H1 (cell line): ENCODE results near the gene GDNF. TPM values are rescaled to one million over a fixed set of nuclear protein-coding genes. Genes with fewer than 3 reads are reported as not detected.

Experiments used
- EP300 ChIP-seq, 2 experiments: IDR thresholded peaks; 1 replicate in 1 of 2; 2 replicates in 1 of 2; pipeline ENCODE4 v1.6.1; 2011 to 2012; ENCODE audit warnings: low read depth in 2 of 2, low read length in 2 of 2, mild to moderate bottlenecking in 2 of 2, borderline replicate concordance in 1 of 2, inconsistent platforms in 1 of 2, moderate library complexity in 1 of 2
- JUN ChIP-seq: IDR thresholded peaks from 2 replicates; pipeline ENCODE4 v1.6.1; 2011; ENCODE audit warnings: low read depth, mild to moderate bottlenecking, improper control_type of control experiment, low read length
- POLR2A ChIP-seq, 2 experiments: IDR thresholded peaks; 1 replicate in 1 of 2; 2 replicates in 1 of 2; pipeline ENCODE4 v1.6.1; 2011; ENCODE audit warnings: low read depth in 2 of 2, low read length in 2 of 2, mild to moderate bottlenecking in 2 of 2; ENCODE audit errors: control extremely low read depth in 1 of 2
- RAD21 ChIP-seq, 2 experiments: IDR thresholded peaks in 1 of 2; conservative IDR thresholded peaks in 1 of 2; 2 replicates each; pipeline ENCODE4 v1.6.1; 2011; ENCODE audit warnings: low read depth in 2 of 2, low read length in 2 of 2, improper control_type of control experiment in 1 of 2, inconsistent platforms in 1 of 2, mild to moderate bottlenecking in 1 of 2, moderate library complexity in 1 of 2
- RNF2 ChIP-seq: fragments of 200-900, 300-1000 bp; sonication (generic); IDR thresholded peaks from 2 replicates; pipeline ENCODE4 v1.7.1; 2016; ENCODE audit warnings: borderline replicate concordance, low read depth, mild to moderate bottlenecking, antibody characterized with exemption, low read length; ENCODE audit not compliant: poor library complexity, severe bottlenecking; ENCODE audit errors: missing control alignments
- SRF ChIP-seq: IDR thresholded peaks from 2 replicates; pipeline ENCODE4 v1.6.1; 2011; ENCODE audit warnings: mild to moderate bottlenecking, low read depth, low read length, moderate library complexity
- ZNF274 ChIP-seq: IDR thresholded peaks from 2 replicates; pipeline ENCODE4 v1.7.0; 2012; ENCODE audit warnings: low read length, borderline replicate concordance; ENCODE audit errors: extremely low read depth
- polyA plus RNA-seq, 7 experiments: library from polyadenylated mRNA; depleted of rRNA in 3 of 7; stranded (reverse) in 5 of 7; unstranded in 2 of 7; fragments of >200 nt in 5 of 7; fragments of 200-250 nt in 2 of 7; gene quantifications; 1 replicate in 5 of 7; 2 replicates in 1 of 7; 4 replicates in 1 of 7; pipeline versions ENCODE4 v1.2.1 to v1.2.3, GENCODE V29; 2011 to 2013; ENCODE audit warnings: missing spikeins in 2 of 7, mixed read lengths in 2 of 7
- total RNA-seq: library from RNA; stranded (reverse); fragmentation: NEBNext Ultra II Directional; extraction: Animal tissue kit (Norgen Biotek cat#: 25700); gene quantifications from 2 replicates; pipeline ENCODE4 v1.2.1, GENCODE V29; 2021
- TF ChIP-seq, protein P1 (sequence below): fragments of 300-600 bp; sonication (generic); IDR thresholded peaks from 2 replicates; pipeline ENCODE4 v1.7.1; 2012; ENCODE audit warnings: low read length, moderate library complexity, mild to moderate bottlenecking, inconsistent platforms; ENCODE audit not compliant: insufficient replicate concordance
- TF ChIP-seq, protein P2 (sequence below): IDR thresholded peaks from 2 replicates; pipeline ENCODE4 v1.6.1; 2012; ENCODE audit warnings: inconsistent platforms

GDNF gene
- total and polyA plus RNA-seq, 2 of the 8 experiments (the other 6 are each of a cell fraction or from before 2014, with no cell fraction given) = 0.15 to 2.0 TPM

DNA sequence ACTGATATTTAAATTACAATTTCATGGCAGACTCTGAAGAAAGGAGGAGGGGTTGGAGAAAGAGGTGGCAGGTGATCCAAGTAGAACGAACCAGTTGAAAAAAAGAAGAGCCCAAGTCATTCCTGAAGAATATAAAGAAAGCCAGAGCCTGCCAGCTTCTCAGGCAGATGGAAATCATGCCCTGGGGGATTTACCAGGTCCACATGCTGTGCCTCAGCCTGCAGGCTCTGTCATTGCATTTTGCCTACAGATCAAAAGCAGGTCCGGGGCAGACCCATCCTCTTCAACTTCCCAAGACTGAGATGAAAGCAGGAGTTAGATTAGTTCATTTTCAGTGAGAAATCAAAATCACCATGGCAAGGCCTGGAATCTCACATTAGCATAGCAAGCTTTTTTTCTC, 48.5 kb downstream of the GDNF start (continued):
- TF ChIP-seq, protein P1, sequence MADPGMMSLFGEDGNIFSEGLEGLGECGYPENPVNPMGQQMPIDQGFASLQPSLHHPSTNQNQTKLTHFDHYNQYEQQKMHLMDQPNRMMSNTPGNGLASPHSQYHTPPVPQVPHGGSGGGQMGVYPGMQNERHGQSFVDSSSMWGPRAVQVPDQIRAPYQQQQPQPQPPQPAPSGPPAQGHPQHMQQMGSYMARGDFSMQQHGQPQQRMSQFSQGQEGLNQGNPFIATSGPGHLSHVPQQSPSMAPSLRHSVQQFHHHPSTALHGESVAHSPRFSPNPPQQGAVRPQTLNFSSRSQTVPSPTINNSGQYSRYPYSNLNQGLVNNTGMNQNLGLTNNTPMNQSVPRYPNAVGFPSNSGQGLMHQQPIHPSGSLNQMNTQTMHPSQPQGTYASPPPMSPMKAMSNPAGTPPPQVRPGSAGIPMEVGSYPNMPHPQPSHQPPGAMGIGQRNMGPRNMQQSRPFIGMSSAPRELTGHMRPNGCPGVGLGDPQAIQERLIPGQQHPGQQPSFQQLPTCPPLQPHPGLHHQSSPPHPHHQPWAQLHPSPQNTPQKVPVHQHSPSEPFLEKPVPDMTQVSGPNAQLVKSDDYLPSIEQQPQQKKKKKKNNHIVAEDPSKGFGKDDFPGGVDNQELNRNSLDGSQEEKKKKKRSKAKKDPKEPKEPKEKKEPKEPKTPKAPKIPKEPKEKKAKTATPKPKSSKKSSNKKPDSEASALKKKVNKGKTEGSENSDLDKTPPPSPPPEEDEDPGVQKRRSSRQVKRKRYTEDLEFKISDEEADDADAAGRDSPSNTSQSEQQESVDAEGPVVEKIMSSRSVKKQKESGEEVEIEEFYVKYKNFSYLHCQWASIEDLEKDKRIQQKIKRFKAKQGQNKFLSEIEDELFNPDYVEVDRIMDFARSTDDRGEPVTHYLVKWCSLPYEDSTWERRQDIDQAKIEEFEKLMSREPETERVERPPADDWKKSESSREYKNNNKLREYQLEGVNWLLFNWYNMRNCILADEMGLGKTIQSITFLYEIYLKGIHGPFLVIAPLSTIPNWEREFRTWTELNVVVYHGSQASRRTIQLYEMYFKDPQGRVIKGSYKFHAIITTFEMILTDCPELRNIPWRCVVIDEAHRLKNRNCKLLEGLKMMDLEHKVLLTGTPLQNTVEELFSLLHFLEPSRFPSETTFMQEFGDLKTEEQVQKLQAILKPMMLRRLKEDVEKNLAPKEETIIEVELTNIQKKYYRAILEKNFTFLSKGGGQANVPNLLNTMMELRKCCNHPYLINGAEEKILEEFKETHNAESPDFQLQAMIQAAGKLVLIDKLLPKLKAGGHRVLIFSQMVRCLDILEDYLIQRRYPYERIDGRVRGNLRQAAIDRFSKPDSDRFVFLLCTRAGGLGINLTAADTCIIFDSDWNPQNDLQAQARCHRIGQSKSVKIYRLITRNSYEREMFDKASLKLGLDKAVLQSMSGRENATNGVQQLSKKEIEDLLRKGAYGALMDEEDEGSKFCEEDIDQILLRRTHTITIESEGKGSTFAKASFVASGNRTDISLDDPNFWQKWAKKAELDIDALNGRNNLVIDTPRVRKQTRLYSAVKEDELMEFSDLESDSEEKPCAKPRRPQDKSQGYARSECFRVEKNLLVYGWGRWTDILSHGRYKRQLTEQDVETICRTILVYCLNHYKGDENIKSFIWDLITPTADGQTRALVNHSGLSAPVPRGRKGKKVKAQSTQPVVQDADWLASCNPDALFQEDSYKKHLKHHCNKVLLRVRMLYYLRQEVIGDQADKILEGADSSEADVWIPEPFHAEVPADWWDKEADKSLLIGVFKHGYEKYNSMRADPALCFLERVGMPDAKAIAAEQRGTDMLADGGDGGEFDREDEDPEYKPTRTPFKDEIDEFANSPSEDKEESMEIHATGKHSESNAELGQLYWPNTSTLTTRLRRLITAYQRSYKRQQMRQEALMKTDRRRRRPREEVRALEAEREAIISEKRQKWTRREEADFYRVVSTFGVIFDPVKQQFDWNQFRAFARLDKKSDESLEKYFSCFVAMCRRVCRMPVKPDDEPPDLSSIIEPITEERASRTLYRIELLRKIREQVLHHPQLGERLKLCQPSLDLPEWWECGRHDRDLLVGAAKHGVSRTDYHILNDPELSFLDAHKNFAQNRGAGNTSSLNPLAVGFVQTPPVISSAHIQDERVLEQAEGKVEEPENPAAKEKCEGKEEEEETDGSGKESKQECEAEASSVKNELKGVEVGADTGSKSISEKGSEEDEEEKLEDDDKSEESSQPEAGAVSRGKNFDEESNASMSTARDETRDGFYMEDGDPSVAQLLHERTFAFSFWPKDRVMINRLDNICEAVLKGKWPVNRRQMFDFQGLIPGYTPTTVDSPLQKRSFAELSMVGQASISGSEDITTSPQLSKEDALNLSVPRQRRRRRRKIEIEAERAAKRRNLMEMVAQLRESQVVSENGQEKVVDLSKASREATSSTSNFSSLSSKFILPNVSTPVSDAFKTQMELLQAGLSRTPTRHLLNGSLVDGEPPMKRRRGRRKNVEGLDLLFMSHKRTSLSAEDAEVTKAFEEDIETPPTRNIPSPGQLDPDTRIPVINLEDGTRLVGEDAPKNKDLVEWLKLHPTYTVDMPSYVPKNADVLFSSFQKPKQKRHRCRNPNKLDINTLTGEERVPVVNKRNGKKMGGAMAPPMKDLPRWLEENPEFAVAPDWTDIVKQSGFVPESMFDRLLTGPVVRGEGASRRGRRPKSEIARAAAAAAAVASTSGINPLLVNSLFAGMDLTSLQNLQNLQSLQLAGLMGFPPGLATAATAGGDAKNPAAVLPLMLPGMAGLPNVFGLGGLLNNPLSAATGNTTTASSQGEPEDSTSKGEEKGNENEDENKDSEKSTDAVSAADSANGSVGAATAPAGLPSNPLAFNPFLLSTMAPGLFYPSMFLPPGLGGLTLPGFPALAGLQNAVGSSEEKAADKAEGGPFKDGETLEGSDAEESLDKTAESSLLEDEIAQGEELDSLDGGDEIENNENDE = no peak
- no peak for TF ChIP-seq ZNF274
- TF ChIP-seq, protein P2, sequence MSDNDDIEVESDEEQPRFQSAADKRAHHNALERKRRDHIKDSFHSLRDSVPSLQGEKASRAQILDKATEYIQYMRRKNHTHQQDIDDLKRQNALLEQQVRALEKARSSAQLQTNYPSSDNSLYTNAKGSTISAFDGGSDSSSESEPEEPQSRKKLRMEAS = no peak
- TF ChIP-seq EP300 (IDR thresholded peaks at IDR 0.05; ENCODE audit: borderline replicate concordance in 1 of 2, low read depth in 2 of 2, low read length in 2 of 2) = no peak
- TF ChIP-seq RAD21 (IDR thresholded peaks at IDR 0.05 in 1 of 2, conservative IDR thresholded peaks at IDR 0.05 in 1 of 2; ENCODE audit: low read depth in 2 of 2, low read length in 2 of 2) = no peak
- TF ChIP-seq POLR2A (IDR thresholded peaks at IDR 0.05; ENCODE audit: control extremely low read depth in 1 of 2, low read depth in 2 of 2, low read length in 2 of 2) = no peak
- no peak for TF ChIP-seq RNF2
- no peak for TF ChIP-seq JUN
- no peak for TF ChIP-seq SRF
